ENCODE measurements around the gene DEDD2.
A peak's percentile ranks its signal among the peaks of the same experiment; 100 is the strongest.

The DEDD2 gene

GRCh38 chr19:42248270-42249148, 31.0 kb upstream of the DEDD2 start:
- DNase-seq (ENCODE audit: low read depth in 2 of 2): no peak

DNA sequence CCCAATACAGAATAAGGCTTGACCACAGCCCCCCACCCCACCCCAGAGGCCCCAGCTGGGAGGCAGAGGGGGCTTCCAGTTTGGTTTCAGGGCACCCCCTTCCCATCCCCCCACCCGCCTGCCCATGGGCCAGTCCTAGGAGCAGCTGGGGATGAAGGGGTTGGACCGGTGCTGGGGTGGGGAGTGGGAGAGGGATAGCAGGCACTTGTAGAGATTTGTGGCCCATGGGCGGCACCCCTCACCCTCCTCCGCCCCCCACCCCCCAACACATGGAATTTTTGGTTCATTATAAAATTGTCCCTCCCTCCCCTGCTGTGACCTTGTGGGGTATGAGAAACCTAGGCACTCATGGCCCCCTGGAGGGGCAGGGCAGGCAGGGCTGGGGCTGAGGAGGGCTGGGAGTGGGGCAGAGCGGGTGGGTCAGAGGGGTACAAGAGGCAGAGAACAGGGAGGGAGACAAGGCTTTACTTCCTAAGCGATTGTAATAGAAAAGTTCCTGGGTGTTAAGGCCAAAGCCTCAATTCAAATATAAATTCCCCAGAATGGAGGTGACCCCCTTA, 30.2 kb upstream of the DEDD2 start:
- DNase-seq (ENCODE audit: low read depth in 2 of 2): no peak

GRCh38 chr19:42246922-42247639, 29.6 kb upstream of the DEDD2 start:
- no peak for DNase-seq (ENCODE audit: low read depth in 2 of 2)

GRCh38 chr19:42246143-42246921, 28.9 kb upstream of the DEDD2 start:
- no peak for DNase-seq (ENCODE audit: low read depth in 2 of 2)

DNA sequence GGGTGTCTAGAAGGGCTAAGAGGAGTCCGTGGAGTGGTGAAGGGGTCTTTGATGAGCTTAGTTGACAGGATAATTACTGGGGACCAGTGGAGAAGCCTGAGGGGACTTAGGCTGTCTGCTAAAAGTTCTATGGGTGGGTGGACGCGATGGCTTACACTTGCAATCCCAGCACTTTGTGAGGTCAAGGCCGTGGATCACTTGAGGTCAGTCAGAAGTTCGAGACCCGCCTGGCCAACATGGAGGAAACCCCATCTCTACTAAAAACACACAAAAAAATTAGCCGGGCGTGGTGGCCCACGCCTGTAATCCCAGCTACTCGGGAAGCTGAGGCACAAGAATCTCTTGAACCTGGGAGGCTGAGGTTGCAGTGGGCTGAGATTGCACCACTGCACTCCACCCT, 27.8 kb upstream of the DEDD2 start:
- DNase-seq (ENCODE audit: low read depth in 2 of 2): no peak

- peak; percentile 79 to 84 for DNase-seq (ENCODE audit: low read depth in 2 of 2)
These were observed 27.1 kb upstream of the DEDD2 start for GRCh38 chr19:42244347-42245220.

DNA sequence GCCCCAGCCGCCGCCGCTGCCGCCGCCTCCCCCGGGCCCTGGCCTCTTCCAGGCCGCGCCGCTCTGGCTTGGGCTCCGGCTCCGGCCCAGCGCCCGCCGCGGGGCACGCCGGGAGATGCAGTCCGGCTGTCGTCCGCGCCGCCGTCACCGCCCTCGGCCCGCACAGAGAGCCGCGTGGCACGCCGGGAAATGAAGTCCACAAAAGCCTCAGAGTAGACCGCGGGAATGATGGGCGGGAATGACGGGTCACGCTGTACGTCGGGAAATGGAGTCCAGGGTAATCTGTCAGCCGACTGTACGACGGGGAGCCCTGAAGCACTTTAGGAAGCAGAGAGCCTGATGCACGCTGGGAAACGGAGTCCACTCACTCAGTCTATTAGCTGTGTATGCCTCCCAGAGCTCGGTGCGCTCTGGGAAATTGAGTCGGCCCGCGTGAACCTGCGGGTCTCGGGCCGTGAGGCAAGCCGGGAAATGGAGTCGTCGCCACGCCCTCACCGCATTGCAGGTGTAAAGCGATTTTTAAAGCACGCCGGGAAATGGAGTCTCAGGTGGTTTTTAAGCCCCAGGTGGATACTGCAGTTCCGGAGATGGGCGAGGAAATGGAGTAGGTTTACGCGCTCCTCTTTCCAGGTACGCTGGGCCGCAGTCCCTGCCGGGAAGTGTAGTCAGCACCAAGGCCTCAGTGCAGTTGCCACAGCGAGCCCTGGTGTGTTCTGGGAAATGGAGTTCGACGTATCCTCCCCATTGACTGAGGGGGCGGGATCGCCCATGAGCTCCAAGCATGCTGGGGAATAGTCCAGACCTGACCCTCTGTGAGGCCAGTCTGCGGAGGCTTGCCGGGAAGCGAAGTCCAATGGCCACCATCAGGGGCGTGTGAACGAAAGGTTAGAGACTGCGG, 25.3 kb upstream of the DEDD2 start, which contains the start of gene GSK3A:
Gene GSK3A (minus strand): TSS at position 91 of the 898 bp plus-strand sequence. CDS start 137 bp downstream, outside the sequence.
- DNase-seq (ENCODE audit: low read depth in 2 of 2): peak; percentile 86 to 89

DNA sequence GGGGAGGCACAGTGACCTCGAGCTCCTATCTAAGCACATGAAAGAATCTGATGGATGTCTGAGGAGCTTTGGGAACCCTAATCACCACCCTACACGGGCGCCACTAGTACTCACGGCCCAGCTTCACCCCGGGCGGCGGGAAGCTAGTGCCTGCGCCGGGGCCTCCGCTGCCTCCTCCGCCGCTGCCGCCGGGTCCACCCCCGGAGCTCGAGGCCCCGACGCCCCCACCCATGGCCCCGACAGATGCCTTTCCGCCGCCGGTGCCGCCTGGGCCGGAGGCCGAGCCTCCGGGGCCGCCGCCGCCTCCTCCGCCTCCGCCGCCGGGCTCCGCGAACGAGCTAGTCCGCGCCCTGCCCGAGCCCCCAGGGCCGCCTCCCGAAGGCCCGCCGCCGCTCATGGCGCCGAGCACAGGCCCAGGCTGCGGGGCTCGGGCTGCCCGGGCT, 24.6 kb upstream of the DEDD2 start:
- DNase-seq (ENCODE audit: low read depth in 2 of 2): no peak

DNA sequence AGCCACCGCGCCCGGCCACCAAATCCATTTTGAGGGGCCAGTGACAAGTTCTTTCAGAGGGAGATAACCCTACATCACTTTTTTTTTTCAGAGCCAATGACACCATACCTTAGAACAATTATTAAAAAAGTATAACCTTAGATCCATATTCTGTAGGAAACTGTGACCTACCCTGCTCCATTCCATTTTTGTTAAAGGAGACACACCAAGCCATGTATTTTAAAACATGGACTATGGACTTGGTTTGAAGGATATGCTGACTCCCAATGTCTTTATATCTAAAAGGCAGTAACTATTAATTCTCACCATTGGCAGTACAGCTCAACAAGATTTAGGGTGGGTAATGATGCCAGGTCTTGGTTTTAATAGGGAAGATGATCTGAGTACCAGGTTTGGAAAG, 23.8 kb upstream of the DEDD2 start:
- DNase-seq (ENCODE audit: low read depth in 2 of 2): no peak

GRCh38 chr19:42239544-42240220, 22.2 kb upstream of the DEDD2 start:
- DNase-seq (ENCODE audit: low read depth in 2 of 2): no peak

GRCh38 chr19:42235181-42235580, 17.7 kb upstream of the DEDD2 start:
- no peak for DNase-seq (ENCODE audit: low read depth in 2 of 2)

DNA sequence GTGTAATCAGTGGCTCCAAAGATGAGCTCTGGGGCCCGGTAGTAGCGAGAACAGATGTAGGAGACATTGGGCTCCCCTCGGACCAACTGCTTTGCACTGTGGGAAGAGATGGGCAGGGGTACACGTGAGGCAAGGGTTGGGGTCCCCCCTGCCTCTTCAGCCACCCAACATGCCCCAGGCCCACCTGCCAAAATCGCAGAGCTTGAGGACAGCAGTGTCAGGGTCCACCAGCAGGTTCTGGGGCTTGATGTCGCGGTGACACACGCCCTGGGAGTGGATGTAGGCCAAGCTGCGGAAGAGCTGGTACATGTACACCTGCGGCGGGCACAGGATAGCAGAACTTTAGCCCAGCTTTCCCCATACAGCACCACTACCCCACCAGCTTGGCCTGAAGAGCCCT, 16.9 kb upstream of the DEDD2 start:
- DNase-seq (ENCODE audit: low read depth in 2 of 2): no peak

DNA sequence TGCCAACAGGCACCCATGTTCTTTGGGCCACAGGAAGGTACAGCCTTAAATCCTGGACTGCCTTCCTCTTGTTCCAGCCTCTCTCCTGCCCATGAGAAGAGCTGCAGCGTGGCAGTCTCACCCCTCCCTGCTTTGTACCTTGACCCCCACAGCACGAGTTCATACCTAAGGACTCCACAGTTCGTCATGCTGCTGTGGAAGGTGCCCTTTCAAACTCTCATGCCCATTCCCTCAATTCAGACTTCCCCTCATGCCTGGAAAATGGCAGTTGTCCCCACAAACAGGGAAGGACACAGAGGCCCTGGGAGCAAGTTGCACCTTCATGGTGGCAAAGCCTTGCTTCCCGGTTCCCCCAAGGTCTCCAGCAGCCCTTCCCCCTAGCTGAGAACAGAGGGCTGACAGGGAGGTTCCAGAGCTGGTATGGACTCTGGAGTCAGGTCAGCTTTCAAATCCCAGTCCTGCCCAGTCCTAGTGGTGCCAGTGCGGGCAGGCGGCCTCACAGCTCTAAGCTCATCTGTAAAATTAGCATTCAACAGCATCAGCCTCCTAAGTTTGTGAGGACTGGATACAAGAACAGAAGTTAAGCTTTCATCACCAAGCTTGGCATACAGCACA, 16.3 kb upstream of the DEDD2 start:
- DNase-seq (ENCODE audit: low read depth in 2 of 2): no peak

DNA sequence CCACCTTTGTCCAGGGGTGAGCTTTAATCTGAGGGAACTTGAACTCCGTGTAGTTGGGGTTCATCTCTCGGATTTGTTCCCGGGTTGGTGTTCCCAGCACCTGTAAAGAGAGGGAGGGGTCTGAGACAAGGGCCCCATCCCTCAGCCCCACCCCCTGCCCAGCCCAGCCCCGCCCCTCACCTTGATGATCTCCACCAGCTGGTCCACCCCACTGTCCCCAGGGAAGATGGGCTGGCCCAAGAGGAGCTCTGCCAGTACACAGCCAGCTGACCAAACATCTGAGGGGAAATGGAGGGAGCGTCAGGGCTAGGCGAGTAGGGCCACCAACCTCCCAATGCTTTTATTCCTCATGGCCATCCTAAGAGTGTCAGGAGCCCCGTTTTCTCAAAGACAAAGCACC, 15.6 kb upstream of the DEDD2 start:
- no peak for DNase-seq (ENCODE audit: low read depth in 2 of 2)

- no peak for DNase-seq (ENCODE audit: low read depth in 2 of 2)
These were observed 15.0 kb upstream of the DEDD2 start for GRCh38 chr19:42232435-42232834.

DNA sequence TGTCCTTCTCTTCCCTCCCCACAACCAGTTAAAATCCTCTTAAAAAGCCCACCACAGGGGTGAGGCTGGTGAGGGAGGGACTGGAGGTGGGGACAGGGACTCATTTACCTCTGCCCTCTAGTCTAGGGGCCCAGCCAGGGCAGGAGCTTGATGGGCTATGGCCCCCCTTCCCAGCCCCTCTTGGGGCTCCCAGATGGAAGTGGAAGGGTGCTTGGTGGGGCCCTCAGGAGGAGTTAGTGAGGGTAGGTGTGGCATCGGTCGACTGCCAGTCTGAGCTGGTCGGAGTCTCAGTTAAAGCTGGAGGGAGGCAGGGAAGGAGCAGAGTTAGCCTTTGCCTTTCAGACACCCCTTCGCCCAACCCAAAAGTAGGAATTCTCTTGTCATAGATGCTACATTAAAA, 13.1 kb upstream of the DEDD2 start:
- DNase-seq (ENCODE audit: low read depth in 2 of 2): no peak

- DNase-seq (ENCODE audit: low read depth in 2 of 2): no peak
These were observed 12.4 kb upstream of the DEDD2 start for GRCh38 chr19:42229855-42230351.

GRCh38 chr19:42229301-42229854, 11.9 kb upstream of the DEDD2 start:
- no peak for DNase-seq (ENCODE audit: low read depth in 2 of 2)

Data from stimulated activated CD8-positive, alpha-beta memory T cell treated with anti-CD3 and anti-CD28 coated beads, Interleukin-2, amount 100 ng/mL, for 1 hour (primary cell).